Prostate gland (tissue), 2 donors: ENCODE data around the gene TEK. TPM values are rescaled to one million over a fixed set of nuclear protein-coding genes. Genes with fewer than 3 reads are reported as not detected.

Source experiments
- DNase-seq: peaks from one replicate; pipeline ENCODE4 v3.0.0-alpha.2; 2019; ENCODE audit warnings: low spot score
- H3K27ac ChIP-seq, 2 donors: fragments of 200-600 bp; sonication (generic); 2 replicates each; pipeline ENCODE4 v1.5.1; 2017 to 2019
- H3K27me3 ChIP-seq: fragments of 200-600 bp; sonication (generic); replicated peaks from 2 replicates; pipeline ENCODE4 v1.5.1; 2019; ENCODE audit not compliant: insufficient read depth
- H3K36me3 ChIP-seq, 2 donors: fragments of 200-600 bp; sonication (generic); 1 replicate in 1 of 2; 2 replicates in 1 of 2; pipeline versions ENCODE4 v1.5.1 to v1.8.1; 2017 to 2019
- H3K4me1 ChIP-seq: fragments of 200-600 bp; sonication (generic); replicated peaks from 2 replicates; pipeline ENCODE4 v1.5.1; 2019
- H3K4me3 ChIP-seq, 2 donors: fragments of 200-600 bp; sonication (generic); 2 replicates each; pipeline ENCODE4 v1.5.1; 2017 to 2019
- H3K9me3 ChIP-seq: fragments of 200-600 bp; sonication (generic); 2 replicates; pipeline ENCODE4 v1.5.1; 2017
- POLR2A ChIP-seq: fragments of 450-650 bp; IDR thresholded peaks from one replicate; pipeline ENCODE4 v1.6.1; 2016; ENCODE audit warnings: antibody characterized with exemption, mild to moderate bottlenecking
- POLR2AphosphoS5 ChIP-seq: sonication (generic); formaldehyde crosslinking; IDR thresholded peaks from one replicate; pipeline ENCODE4 v1.6.1; 2017; ENCODE audit warnings: antibody characterized with exemption
- WGBS: methylation state at CpG from one replicate; pipeline ENCODE4 v1.1.5; 2018; 5-methylcytosine and 5-hydroxymethylcytosine counted together
- intact Hi-C: fragments of 100-400 bp; cut with DNase I; formaldehyde crosslinking; loops from one replicate; pipeline ENCODE4 v1.14.2; 2022
- total RNA-seq, 2 donors: library from RNA; depleted of rRNA; stranded (reverse); fragments of >200 nt; gene quantifications; one replicate each; pipeline ENCODE4 v1.1.0, GENCODE V29; 2016
- TF ChIP-seq, protein P1 (sequence below), 4 experiments: fragments of 200-600 bp in 2 of 4; fragments of 450-650 bp in 2 of 4; sonication (generic) in 2 of 4; IDR thresholded peaks; 1 replicate in 3 of 4; 2 replicates in 1 of 4; pipeline ENCODE4 v1.5.1; 2016 to 2019; ENCODE audit warnings: antibody characterized with exemption in 4 of 4, mild to moderate bottlenecking in 2 of 4, moderate library complexity in 2 of 4

The TEK gene
- total RNA-seq, result 1 to 10 TPM; 3.5 to 5.5 TPM

DNA sequence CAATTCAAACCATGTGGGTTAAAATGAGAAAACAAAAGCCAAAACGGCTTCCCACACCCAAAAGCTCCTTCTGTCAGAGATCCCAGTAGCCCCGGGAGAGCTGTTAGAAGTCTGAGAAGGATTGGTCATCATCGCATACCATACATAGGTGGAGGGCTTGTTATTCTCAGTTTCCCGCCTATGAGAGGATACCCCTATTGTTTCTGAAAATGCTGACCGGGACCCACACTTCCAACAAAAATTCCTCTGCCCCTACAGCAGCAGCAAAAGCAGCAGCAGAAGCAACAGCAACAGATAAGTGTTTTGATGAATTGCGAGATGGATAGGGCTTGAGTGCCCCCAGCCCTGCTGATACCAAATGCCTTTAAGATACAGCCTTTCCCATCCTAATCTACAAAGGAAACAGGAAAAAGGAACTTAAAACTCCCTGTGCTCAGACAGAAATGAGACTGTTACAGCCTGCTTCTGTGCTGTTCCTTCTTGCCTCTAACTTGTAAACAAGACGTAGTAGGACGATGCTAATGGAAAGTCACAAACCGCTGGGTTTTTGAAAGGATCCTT, at the start of gene TEK:
Gene TEK (plus strand): TSS at position 245 of the 561 bp plus-strand sequence. CDS start 366 bp downstream, outside the sequence.
- Histone ChIP-seq H3K27me3 (no peaks in the 10 kb centered on the region), H3K27ac (no peak within 1 kb of the TSS), H3K9me3 (no peaks in the 10 kb centered on the region), H3K4me1 (no peaks in the 10 kb centered on the region), H3K36me3 (no peaks in the 10 kb centered on the region), H3K4me3 (no peak within 1 kb of the TSS)
- DNase-seq, result no peak
- TF ChIP-seq, protein P1, sequence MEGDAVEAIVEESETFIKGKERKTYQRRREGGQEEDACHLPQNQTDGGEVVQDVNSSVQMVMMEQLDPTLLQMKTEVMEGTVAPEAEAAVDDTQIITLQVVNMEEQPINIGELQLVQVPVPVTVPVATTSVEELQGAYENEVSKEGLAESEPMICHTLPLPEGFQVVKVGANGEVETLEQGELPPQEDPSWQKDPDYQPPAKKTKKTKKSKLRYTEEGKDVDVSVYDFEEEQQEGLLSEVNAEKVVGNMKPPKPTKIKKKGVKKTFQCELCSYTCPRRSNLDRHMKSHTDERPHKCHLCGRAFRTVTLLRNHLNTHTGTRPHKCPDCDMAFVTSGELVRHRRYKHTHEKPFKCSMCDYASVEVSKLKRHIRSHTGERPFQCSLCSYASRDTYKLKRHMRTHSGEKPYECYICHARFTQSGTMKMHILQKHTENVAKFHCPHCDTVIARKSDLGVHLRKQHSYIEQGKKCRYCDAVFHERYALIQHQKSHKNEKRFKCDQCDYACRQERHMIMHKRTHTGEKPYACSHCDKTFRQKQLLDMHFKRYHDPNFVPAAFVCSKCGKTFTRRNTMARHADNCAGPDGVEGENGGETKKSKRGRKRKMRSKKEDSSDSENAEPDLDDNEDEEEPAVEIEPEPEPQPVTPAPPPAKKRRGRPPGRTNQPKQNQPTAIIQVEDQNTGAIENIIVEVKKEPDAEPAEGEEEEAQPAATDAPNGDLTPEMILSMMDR (IDR thresholded peaks at IDR 0.05), result no peak
- TF ChIP-seq POLR2AphosphoS5 (no peak), POLR2A (no peak)
- intact Hi-C loops, result no loop called here
- WGBS, result 23% methylated on average over 9 of the region's 9 CpGs

- no peak for DNase-seq
- H3K9me3 ChIP-seq, result no peaks in the 10 kb centered on the region
- no peaks in the 10 kb centered on the region for H3K4me1 ChIP-seq
- peaks cover 0 to 4% of the 10 kb centered on the region in 2 donors for H3K36me3 ChIP-seq
- no peak overlapping the region for H3K4me3 ChIP-seq
- intact Hi-C loops, result no loop called here
- no peaks in the 10 kb centered on the region for H3K27me3 ChIP-seq
- TF ChIP-seq, protein P1 (IDR thresholded peaks at IDR 0.05), result no peak
- TF ChIP-seq POLR2AphosphoS5 (no peak), POLR2A (no peak)
- WGBS, result 88% methylated on average over 1 of the region's 1 CpG
- H3K27ac ChIP-seq, result no peak overlapping the region
These were observed 49.6 kb upstream of the TEK start for GRCh38 chr9:27059412-27059811.

DNA sequence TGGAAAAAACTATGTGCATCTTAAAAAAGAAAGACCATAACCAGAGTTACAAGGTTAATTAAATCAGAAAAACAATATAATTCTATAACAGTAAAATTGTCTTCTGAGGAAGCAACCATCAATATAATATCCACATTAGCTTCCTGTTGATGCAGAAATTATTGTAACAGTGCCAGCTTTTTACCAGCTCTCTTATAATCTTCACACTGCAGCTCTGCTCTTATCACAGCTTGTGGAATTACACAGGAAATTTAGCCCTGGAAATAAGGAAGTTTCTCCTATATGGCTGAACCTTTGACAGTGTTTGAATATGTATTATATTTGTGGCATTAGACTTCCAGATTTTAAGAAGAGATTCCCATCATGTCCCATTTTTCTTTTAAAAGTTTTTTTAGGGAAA, 49.1 kb upstream of the TEK start:
- H3K4me3 ChIP-seq, result no peak overlapping the region
- H3K9me3 ChIP-seq, result no peaks in the 10 kb centered on the region
- no peaks in the 10 kb centered on the region for H3K4me1 ChIP-seq
- peaks cover 0 to 4% of the 10 kb centered on the region in 2 donors for H3K36me3 ChIP-seq
- no peak for TF ChIP-seq POLR2AphosphoS5
- no peak for TF ChIP-seq POLR2A
- TF ChIP-seq, protein P1 (IDR thresholded peaks at IDR 0.05), result no peak
- H3K27me3 ChIP-seq, result no peaks in the 10 kb centered on the region
- intact Hi-C loops, result no loop called here
- H3K27ac ChIP-seq, result no peak overlapping the region
- no peak for DNase-seq

GRCh38 chr9:27065288-27065687, 43.7 kb upstream of the TEK start:
- Histone ChIP-seq H3K36me3 (no peaks in the 10 kb centered on the region), H3K27me3 (no peaks in the 10 kb centered on the region), H3K27ac (no peak overlapping the region), H3K4me3 (no peak overlapping the region), H3K9me3 (no peaks in the 10 kb centered on the region), H3K4me1 (no peaks in the 10 kb centered on the region)
- DNase-seq, result no peak
- TF ChIP-seq POLR2A, result no peak
- TF ChIP-seq, protein P1 (IDR thresholded peaks at IDR 0.05), result no peak
- no peak for TF ChIP-seq POLR2AphosphoS5
- 39% methylated on average over 1 of the region's 1 CpG for WGBS
- intact Hi-C loops, result no loop called here
